Measurements from ENCODE around the gene CYTH2.

The CYTH2 gene

GRCh38 chr19:48433337-48433736, 35.8 kb upstream of the CYTH2 start:
- TF ChIP-seq POLR2AphosphoS5 (IDR thresholded peaks at IDR 0.05; ENCODE audit: low read depth), result no peak
- no peak for TF ChIP-seq GABPA (IDR thresholded peaks at IDR 0.05; ENCODE audit: low read depth)
- TF ChIP-seq CTCF (IDR thresholded peaks at IDR 0.05; ENCODE audit: insufficient read depth, low read length), result no peak
- TF ChIP-seq SPI1 (IDR thresholded peaks at IDR 0.05; ENCODE audit: borderline replicate concordance, low read depth), result no peak
- no peak for TF ChIP-seq REST (IDR thresholded peaks at IDR 0.05; ENCODE audit: insufficient replicate concordance, low read depth)
- Histone ChIP-seq H3K27me3 (ENCODE audit: insufficient read depth, poor library complexity, severe bottlenecking) (no peaks in the 10 kb centered on the region), H3K4me3 (replicated peaks; ENCODE audit: insufficient read depth, low read length) (no peak overlapping the region), H3K27ac (replicated peaks) (no peak overlapping the region)
- peak in 1 of 2 experiments; percentile 30 for DNase-seq (ENCODE audit: low read depth in 1 of 2, low spot score in 1 of 2)

GRCh38 chr19:48436586-48436985, 32.6 kb upstream of the CYTH2 start:
- no peak for DNase-seq (ENCODE audit: low read depth in 1 of 2, low spot score in 1 of 2)
- TF ChIP-seq CTCF (IDR thresholded peaks at IDR 0.05; ENCODE audit: insufficient read depth, low read length), result no peak
- TF ChIP-seq SPI1 (IDR thresholded peaks at IDR 0.05; ENCODE audit: borderline replicate concordance, low read depth), result no peak
- no peak for TF ChIP-seq POLR2AphosphoS5 (IDR thresholded peaks at IDR 0.05; ENCODE audit: low read depth)

GRCh38 chr19:48441360-48442050, 27.7 kb upstream of the CYTH2 start:
- Histone ChIP-seq H3K27ac (replicated peaks) (no peak overlapping the region), H3K27me3 (ENCODE audit: insufficient read depth, poor library complexity, severe bottlenecking) (peaks cover 17% of the 10 kb centered on the region), H3K4me3 (replicated peaks; ENCODE audit: insufficient read depth, low read length) (no peak overlapping the region)
- no peak for DNase-seq (ENCODE audit: low read depth in 1 of 2, low spot score in 1 of 2)
- TF ChIP-seq POLR2AphosphoS5 (IDR thresholded peaks at IDR 0.05; ENCODE audit: low read depth) (no peak), SPI1 (IDR thresholded peaks at IDR 0.05; ENCODE audit: borderline replicate concordance, low read depth) (no peak), CTCF (IDR thresholded peaks at IDR 0.05; ENCODE audit: insufficient read depth, low read length) (no peak), GABPA (IDR thresholded peaks at IDR 0.05; ENCODE audit: low read depth) (no peak), REST (IDR thresholded peaks at IDR 0.05; ENCODE audit: insufficient replicate concordance, low read depth) (no peak)

More at GRCh38 chr19:48436586-48436985, 32.6 kb upstream of the CYTH2 start:
- Histone ChIP-seq H3K27me3 (ENCODE audit: insufficient read depth, poor library complexity, severe bottlenecking) (peaks cover 3% of the 10 kb centered on the region), H3K27ac (replicated peaks) (no peak overlapping the region), H3K4me3 (replicated peaks; ENCODE audit: insufficient read depth, low read length) (no peak overlapping the region)
